Right lobe of liver (tissue), 4 donors: Measurements from ENCODE around the gene PERM1.

ENCODE experiments used
- CTCF ChIP-seq, 4 donors: fragments of 200-600 bp in 3 of 4; fragments of 450-650 bp in 1 of 4; IDR thresholded peaks; one replicate each; pipeline versions ENCODE4 v1.5.1 to v1.8.0; 2016 to 2022; ENCODE audit warnings: antibody characterized with exemption in 4 of 4, mild to moderate bottlenecking in 2 of 4
- POLR2A ChIP-seq: fragments of 450-650 bp; IDR thresholded peaks from one replicate; pipeline ENCODE4 v1.6.1; 2017; ENCODE audit warnings: antibody characterized with exemption, mild to moderate bottlenecking
- donor health status: DM: no; HTN: no; CAD: no.
- donor health status: DM: no; HTN: no; CAD: no.
- donor health status: DM: no; HTN: yes; CAD: no.

GRCh38 chr1:1011396-1011949 lies 29.6 kb upstream of the PERM1 start:
- no peak for TF ChIP-seq CTCF (IDR thresholded peaks at IDR 0.05)
- TF ChIP-seq POLR2A, result no peak
